SK-N-SH (cell line): Measurements from ENCODE around the gene CEP112. TPM values are rescaled to one million over a fixed set of nuclear protein-coding genes. Genes with fewer than 3 reads are reported as not detected.

Source experiments
- CTCF ChIA-PET: fragments of 300-600, 350-600 bp; formaldehyde crosslinking; extraction: SDS; loops from one replicate; lab custom pipeline; 2021; lab: Yijun Ruan, JAX
- POLR2A ChIA-PET: fragments of 350-600 bp; sonication (Branson Sonifier 250); formaldehyde crosslinking; extraction: SDS; loops from one replicate; lab custom pipeline; 2020; ENCODE audit warnings: antibody characterized with exemption, inconsistent platforms; lab: Yijun Ruan, JAX
- DNase-seq: peaks from one replicate; pipeline ENCODE4 v3.0.0; 2012
- H2AFZ ChIP-seq: fragments of 200-600 bp; sonication (generic); 2 replicates; pipeline ENCODE4 v1.8.1; 2016; ENCODE audit warnings: antibody characterized with exemption, mild to moderate bottlenecking, low read depth
- H3F3A ChIP-seq: fragments of 200-600 bp; sonication (generic); replicated peaks from 2 replicates; pipeline ENCODE3; 2016; ENCODE audit warnings: antibody characterized with exemption, mild to moderate bottlenecking; ENCODE audit not compliant: insufficient read depth
- H3K27ac ChIP-seq, 2 experiments: fragments of 200-500 bp in 1 of 2; fragments of 200-600 bp in 1 of 2; sonication (Bioruptor generic) in 1 of 2; sonication (generic), shearing (Covaris generic) in 1 of 2; 2 replicates each; pipeline versions ENCODE4 v1.5.1 to v1.6.1; 2014 to 2016; ENCODE audit warnings: low read depth in 2 of 2, inconsistent platforms in 1 of 2, low read length in 1 of 2, mild to moderate bottlenecking in 1 of 2, mixed read lengths in 1 of 2
- H3K27me3 ChIP-seq: fragments of 200-600 bp; sonication (generic), shearing (Covaris generic); 2 replicates; pipeline ENCODE4 v1.6.1; 2016; ENCODE audit warnings: mixed run types; ENCODE audit not compliant: insufficient read depth
- H3K36me3 ChIP-seq, 2 experiments: fragments of 200-500 bp in 1 of 2; fragments of 200-600 bp in 1 of 2; sonication (Bioruptor generic) in 1 of 2; sonication (generic) in 1 of 2; replicated peaks in 1 of 2; 2 replicates each; pipeline versions ENCODE3 to v1.5.1; 2014 to 2016; ENCODE audit warnings: low read length in 1 of 2, mild to moderate bottlenecking in 1 of 2; ENCODE audit not compliant: insufficient read depth in 2 of 2, control insufficient read depth in 1 of 2
- H3K4me1 ChIP-seq, 2 experiments: fragments of 200-500 bp in 1 of 2; fragments of 200-600 bp in 1 of 2; sonication (Bioruptor generic) in 1 of 2; sonication (generic), shearing (Covaris generic) in 1 of 2; 2 replicates each; pipeline versions ENCODE4 v1.5.1 to v1.6.1; 2014 to 2016; ENCODE audit warnings: low read depth in 1 of 2, low read length in 1 of 2, mixed run types in 1 of 2; ENCODE audit not compliant: insufficient read depth in 2 of 2, control insufficient read depth in 1 of 2
- H3K4me2 ChIP-seq: fragments of 200-600 bp; sonication (generic), shearing (Covaris generic); 2 replicates; pipeline ENCODE4 v1.6.1; 2017; ENCODE audit warnings: mixed run types
- H3K4me3 ChIP-seq, 2 experiments: fragments of 200-500 bp in 1 of 2; fragments of 200-600 bp in 1 of 2; sonication (Bioruptor generic) in 1 of 2; sonication (generic), shearing (Covaris generic) in 1 of 2; 2 replicates each; pipeline versions ENCODE4 v1.5.1 to v1.8.1; 2014 to 2016; ENCODE audit warnings: low read depth in 2 of 2, inconsistent platforms in 1 of 2, low read length in 1 of 2, mild to moderate bottlenecking in 1 of 2, mixed read lengths in 1 of 2, moderate library complexity in 1 of 2
- H3K79me2 ChIP-seq: fragments of 200-600 bp; sonication (generic); 2 replicates; pipeline ENCODE4 v1.8.1; 2017; ENCODE audit warnings: mild to moderate bottlenecking; ENCODE audit not compliant: insufficient read depth
- H3K9ac ChIP-seq: fragments of 200-600 bp; sonication (generic); 2 replicates; pipeline ENCODE4 v1.6.1; 2017; ENCODE audit warnings: mixed run types
- H3K9me2 ChIP-seq: fragments of 200-600 bp; sonication (generic); 2 replicates; pipeline ENCODE4 v1.6.1; 2017; ENCODE audit warnings: mixed run types
- H3K9me3 ChIP-seq: fragments of 200-600 bp; sonication (generic); 2 replicates; pipeline ENCODE4 v1.6.1; 2017; ENCODE audit warnings: mixed run types, mild to moderate bottlenecking, moderate library complexity
- H4K20me1 ChIP-seq: fragments of 200-600 bp; sonication (generic); 2 replicates; pipeline ENCODE4 v1.6.1; 2017; ENCODE audit warnings: mild to moderate bottlenecking, mixed run types; ENCODE audit not compliant: insufficient read depth
- CHD2 ChIP-seq: fragments of 150-350 bp; IDR thresholded peaks from 2 replicates; pipeline ENCODE4 v1.6.1; 2018; ENCODE audit warnings: low read length; ENCODE audit not compliant: partially characterized antibody
- ELF1 ChIP-seq: IDR thresholded peaks from 2 replicates; pipeline ENCODE4 v1.4.0; 2012
- FOXJ3 ChIP-seq: sonication (generic); formaldehyde crosslinking; IDR thresholded peaks from 2 replicates; pipeline ENCODE4 v1.5.1; 2020; ENCODE audit warnings: mild to moderate bottlenecking, missing genetic modification reagents
- GABPA ChIP-seq: IDR thresholded peaks from 2 replicates; pipeline ENCODE4 v1.4.0; 2012; ENCODE audit warnings: low read depth, mild to moderate bottlenecking
- GATA2 ChIP-seq: sonication (generic); formaldehyde crosslinking; IDR thresholded peaks from 2 replicates; pipeline ENCODE4 v1.5.0; 2020; ENCODE audit warnings: mild to moderate bottlenecking, missing genetic modification reagents
- JUND ChIP-seq: IDR thresholded peaks from 2 replicates; pipeline ENCODE4 v1.4.0; 2012
- MXI1 ChIP-seq: IDR thresholded peaks from 2 replicates; pipeline ENCODE4 v1.6.1; 2012; ENCODE audit warnings: mild to moderate bottlenecking, low read depth, low read length, improper control_type of control experiment
- NRF1 ChIP-seq: IDR thresholded peaks from 2 replicates; pipeline ENCODE4 v1.6.1; 2012; ENCODE audit warnings: low read depth, mild to moderate bottlenecking, low read length
- POLR2AphosphoS5 ChIP-seq: IDR thresholded peaks from 2 replicates; pipeline ENCODE4 v1.6.1; 2012; ENCODE audit warnings: low read depth, low read length
- RFX5 ChIP-seq: IDR thresholded peaks from 2 replicates; pipeline ENCODE4 v1.6.1; 2012; ENCODE audit warnings: mild to moderate bottlenecking, improper control_type of control experiment, low read length
- TCF12 ChIP-seq: IDR thresholded peaks from 2 replicates; pipeline ENCODE4 v1.4.0; 2012
- TEAD4 ChIP-seq: IDR thresholded peaks from 2 replicates; pipeline ENCODE4 v1.4.0; 2012; ENCODE audit warnings: mild to moderate bottlenecking, borderline replicate concordance; ENCODE audit not compliant: insufficient read depth
- polyA plus RNA-seq, 3 experiments: library from polyadenylated mRNA; depleted of rRNA; stranded (reverse); fragments of >200 nt; gene quantifications; 2 replicates each; pipeline ENCODE4 v1.2.3, GENCODE V29; 2012
- TF ChIP-seq, protein P1 (sequence below): fragments of 150-350 bp; IDR thresholded peaks from 2 replicates; pipeline ENCODE4 v1.6.1; 2017; ENCODE audit warnings: antibody characterized with exemption, low read length, low read depth, borderline replicate concordance
- TF ChIP-seq, protein P2 (sequence below): fragments of 150-350 bp; IDR thresholded peaks from 2 replicates; pipeline ENCODE4 v1.6.1; 2016; ENCODE audit warnings: mild to moderate bottlenecking, low read depth, low read length
- TF ChIP-seq, protein P3 (sequence below): IDR thresholded peaks from 2 replicates; pipeline ENCODE4 v1.6.1; 2012; ENCODE audit warnings: mild to moderate bottlenecking, low read depth, low read length, moderate library complexity
- TF ChIP-seq, protein P4 (sequence below): IDR thresholded peaks from 2 replicates; pipeline ENCODE4; 2012

Gene CEP112
- polyA plus RNA-seq, 1 of the 3 experiments (the other 2 are of a cell fraction): 7.9 TPM

DNA sequence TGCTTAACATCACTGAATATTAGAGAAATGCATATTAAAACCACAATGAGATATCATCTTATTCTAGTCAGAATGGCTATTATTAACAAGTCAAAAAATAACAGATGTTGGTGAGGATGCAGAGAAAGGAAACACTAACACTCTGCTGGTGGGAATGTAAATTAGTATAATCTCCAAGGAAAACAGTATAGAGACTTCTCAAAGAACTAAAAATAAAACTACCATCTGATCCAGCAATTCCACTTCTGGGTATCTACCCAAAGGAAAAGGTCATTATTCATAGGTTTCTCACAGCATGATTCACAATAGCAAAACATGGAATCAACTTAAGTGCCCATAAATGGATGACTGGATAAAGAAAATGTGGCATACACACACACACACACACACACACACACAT is 166.4 kb downstream of the CEP112 start:
- Histone ChIP-seq H4K20me1 (no peaks in the 10 kb centered on the region), H3K9ac (no peak overlapping the region), H3K4me3 (no peak overlapping the region), H3K9me3 (peaks cover 19% of the 10 kb centered on the region), H3K27me3 (no peaks in the 10 kb centered on the region), H3K4me2 (no peak overlapping the region), H3K79me2 (no peaks in the 10 kb centered on the region), H3K27ac (no peak overlapping the region), H3K36me3 (peaks cover 3 to 39% of the 10 kb centered on the region in 2 experiments), H3F3A (no peaks in the 10 kb centered on the region), H3K9me2 (no peaks in the 10 kb centered on the region), H2AFZ (no peak overlapping the region), H3K4me1 (no peaks in the 10 kb centered on the region)
- ChIA-PET POLR2A (no interaction called here), CTCF (no interaction called here)
- TF ChIP-seq CHD2 (no peak), GATA2 (CRISPR knock-in tag) (no peak), GABPA (no peak), TCF12 (no peak), NRF1 (no peak), RFX5 (no peak), TEAD4 (no peak), POLR2AphosphoS5 (no peak), MXI1 (no peak), FOXJ3 (CRISPR knock-in tag) (no peak), ELF1 (no peak), JUND (no peak)
- TF ChIP-seq, protein P1, sequence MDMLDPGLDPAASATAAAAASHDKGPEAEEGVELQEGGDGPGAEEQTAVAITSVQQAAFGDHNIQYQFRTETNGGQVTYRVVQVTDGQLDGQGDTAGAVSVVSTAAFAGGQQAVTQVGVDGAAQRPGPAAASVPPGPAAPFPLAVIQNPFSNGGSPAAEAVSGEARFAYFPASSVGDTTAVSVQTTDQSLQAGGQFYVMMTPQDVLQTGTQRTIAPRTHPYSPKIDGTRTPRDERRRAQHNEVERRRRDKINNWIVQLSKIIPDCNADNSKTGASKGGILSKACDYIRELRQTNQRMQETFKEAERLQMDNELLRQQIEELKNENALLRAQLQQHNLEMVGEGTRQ: no peak
- TF ChIP-seq, protein P2, sequence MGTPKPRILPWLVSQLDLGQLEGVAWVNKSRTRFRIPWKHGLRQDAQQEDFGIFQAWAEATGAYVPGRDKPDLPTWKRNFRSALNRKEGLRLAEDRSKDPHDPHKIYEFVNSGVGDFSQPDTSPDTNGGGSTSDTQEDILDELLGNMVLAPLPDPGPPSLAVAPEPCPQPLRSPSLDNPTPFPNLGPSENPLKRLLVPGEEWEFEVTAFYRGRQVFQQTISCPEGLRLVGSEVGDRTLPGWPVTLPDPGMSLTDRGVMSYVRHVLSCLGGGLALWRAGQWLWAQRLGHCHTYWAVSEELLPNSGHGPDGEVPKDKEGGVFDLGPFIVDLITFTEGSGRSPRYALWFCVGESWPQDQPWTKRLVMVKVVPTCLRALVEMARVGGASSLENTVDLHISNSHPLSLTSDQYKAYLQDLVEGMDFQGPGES: no peak
- TF ChIP-seq, protein P3, sequence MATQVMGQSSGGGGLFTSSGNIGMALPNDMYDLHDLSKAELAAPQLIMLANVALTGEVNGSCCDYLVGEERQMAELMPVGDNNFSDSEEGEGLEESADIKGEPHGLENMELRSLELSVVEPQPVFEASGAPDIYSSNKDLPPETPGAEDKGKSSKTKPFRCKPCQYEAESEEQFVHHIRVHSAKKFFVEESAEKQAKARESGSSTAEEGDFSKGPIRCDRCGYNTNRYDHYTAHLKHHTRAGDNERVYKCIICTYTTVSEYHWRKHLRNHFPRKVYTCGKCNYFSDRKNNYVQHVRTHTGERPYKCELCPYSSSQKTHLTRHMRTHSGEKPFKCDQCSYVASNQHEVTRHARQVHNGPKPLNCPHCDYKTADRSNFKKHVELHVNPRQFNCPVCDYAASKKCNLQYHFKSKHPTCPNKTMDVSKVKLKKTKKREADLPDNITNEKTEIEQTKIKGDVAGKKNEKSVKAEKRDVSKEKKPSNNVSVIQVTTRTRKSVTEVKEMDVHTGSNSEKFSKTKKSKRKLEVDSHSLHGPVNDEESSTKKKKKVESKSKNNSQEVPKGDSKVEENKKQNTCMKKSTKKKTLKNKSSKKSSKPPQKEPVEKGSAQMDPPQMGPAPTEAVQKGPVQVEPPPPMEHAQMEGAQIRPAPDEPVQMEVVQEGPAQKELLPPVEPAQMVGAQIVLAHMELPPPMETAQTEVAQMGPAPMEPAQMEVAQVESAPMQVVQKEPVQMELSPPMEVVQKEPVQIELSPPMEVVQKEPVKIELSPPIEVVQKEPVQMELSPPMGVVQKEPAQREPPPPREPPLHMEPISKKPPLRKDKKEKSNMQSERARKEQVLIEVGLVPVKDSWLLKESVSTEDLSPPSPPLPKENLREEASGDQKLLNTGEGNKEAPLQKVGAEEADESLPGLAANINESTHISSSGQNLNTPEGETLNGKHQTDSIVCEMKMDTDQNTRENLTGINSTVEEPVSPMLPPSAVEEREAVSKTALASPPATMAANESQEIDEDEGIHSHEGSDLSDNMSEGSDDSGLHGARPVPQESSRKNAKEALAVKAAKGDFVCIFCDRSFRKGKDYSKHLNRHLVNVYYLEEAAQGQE: no peak
- TF ChIP-seq, protein P4, sequence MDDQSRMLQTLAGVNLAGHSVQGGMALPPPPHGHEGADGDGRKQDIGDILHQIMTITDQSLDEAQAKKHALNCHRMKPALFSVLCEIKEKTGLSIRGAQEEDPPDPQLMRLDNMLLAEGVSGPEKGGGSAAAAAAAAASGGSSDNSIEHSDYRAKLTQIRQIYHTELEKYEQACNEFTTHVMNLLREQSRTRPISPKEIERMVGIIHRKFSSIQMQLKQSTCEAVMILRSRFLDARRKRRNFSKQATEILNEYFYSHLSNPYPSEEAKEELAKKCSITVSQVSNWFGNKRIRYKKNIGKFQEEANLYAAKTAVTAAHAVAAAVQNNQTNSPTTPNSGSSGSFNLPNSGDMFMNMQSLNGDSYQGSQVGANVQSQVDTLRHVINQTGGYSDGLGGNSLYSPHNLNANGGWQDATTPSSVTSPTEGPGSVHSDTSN: no peak
- no peak for DNase-seq
